ENCODE data around the gene HMX3. TPM values are rescaled to one million over a fixed set of nuclear protein-coding genes. Genes with fewer than 3 reads are reported as not detected.

The HMX3 gene
- total RNA-seq, 2 experiments from 2014 or later, result 0.45 to 0.69 TPM

GRCh38 chr10:123093489-123093888 is 42.3 kb upstream of the HMX3 start:
- Mint-ChIP-seq H3K27ac (no peak overlapping the region), H3K9me3 (no peaks in the 10 kb centered on the region), H3K27me3 (peaks cover 5% of the 10 kb centered on the region), H3K36me3 (ENCODE audit: low read depth) (no peaks in the 10 kb centered on the region), H3K4me1 (ENCODE audit: low read depth) (peaks cover 3% of the 10 kb centered on the region), H3K4me3 (no peak overlapping the region)
- ChIA-PET POLR2A (no interaction called here), CTCF (no interaction called here)
- TF ChIP-seq CTCF (IDR thresholded peaks at IDR 0.05), result no peak
- intact Hi-C loops (cut with micrococcal nuclease), result no loop called here
- no peak for DNase-seq
- ATAC-seq, result no peak

DNA sequence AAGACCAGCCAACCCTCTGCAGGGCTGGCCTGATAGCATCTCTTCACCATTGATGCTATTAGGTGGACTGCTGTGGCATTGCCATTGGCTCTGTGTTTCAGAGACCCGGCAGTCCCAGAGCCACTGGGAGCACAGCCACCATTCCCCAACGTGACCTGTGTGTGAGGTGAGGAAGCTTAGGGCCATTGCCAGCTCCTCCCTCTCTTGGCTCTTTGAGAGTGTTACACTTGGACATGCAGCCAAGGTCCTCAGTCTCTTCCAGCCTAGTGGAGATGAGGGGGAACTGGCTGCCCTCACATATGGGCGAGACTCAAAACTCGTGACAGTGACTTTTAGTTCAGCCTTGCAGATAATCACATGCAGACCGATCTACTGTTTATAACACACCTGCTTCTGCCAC is 39.3 kb upstream of the HMX3 start:
- no peak overlapping the region for H3K27ac Mint-ChIP-seq
- ChIA-PET CTCF (no interaction called here), POLR2A (no interaction called here)
- ATAC-seq, result no peak
- TF ChIP-seq CTCF (IDR thresholded peaks at IDR 0.05), result no peak
- H3K27me3 Mint-ChIP-seq, result peaks cover 4% of the 10 kb centered on the region
- no peak overlapping the region for H3K4me3 Mint-ChIP-seq
- H3K36me3 Mint-ChIP-seq (ENCODE audit: low read depth), result no peaks in the 10 kb centered on the region
- intact Hi-C loops (cut with micrococcal nuclease), result no loop called here
- H3K9me3 Mint-ChIP-seq, result no peaks in the 10 kb centered on the region
- no peak for DNase-seq
- no peaks in the 10 kb centered on the region for H3K4me1 Mint-ChIP-seq (ENCODE audit: low read depth)

GRCh38 chr10:123097039-123097438 is 38.7 kb upstream of the HMX3 start:
- ChIA-PET POLR2A (no interaction called here), CTCF (no interaction called here)
- no peaks in the 10 kb centered on the region for H3K4me1 Mint-ChIP-seq (ENCODE audit: low read depth)
- no peak overlapping the region for H3K4me3 Mint-ChIP-seq
- no peaks in the 10 kb centered on the region for H3K36me3 Mint-ChIP-seq (ENCODE audit: low read depth)
- no peak for TF ChIP-seq CTCF (IDR thresholded peaks at IDR 0.05)
- intact Hi-C loops (cut with micrococcal nuclease), result no loop called here
- H3K9me3 Mint-ChIP-seq, result no peaks in the 10 kb centered on the region
- no peak overlapping the region for H3K27ac Mint-ChIP-seq
- H3K27me3 Mint-ChIP-seq, result peaks cover 4% of the 10 kb centered on the region
- ATAC-seq (no peak), DNase-seq (no peak)

GRCh38 chr10:123100030-123100762 is 35.6 kb upstream of the HMX3 start:
- peaks cover 3% of the 10 kb centered on the region for H3K27me3 Mint-ChIP-seq
- H3K36me3 Mint-ChIP-seq (ENCODE audit: low read depth), result no peaks in the 10 kb centered on the region
- POLR2A ChIA-PET, result no interaction called here
- no peak for DNase-seq
- H3K27ac Mint-ChIP-seq, result no peak overlapping the region
- intact Hi-C loops (cut with micrococcal nuclease), result no loop called here
- H3K4me1 Mint-ChIP-seq (ENCODE audit: low read depth), result no peaks in the 10 kb centered on the region
- CTCF ChIA-PET, result no interaction called here
- no peak overlapping the region for H3K4me3 Mint-ChIP-seq
- ATAC-seq, result no peak
- no peak for TF ChIP-seq CTCF (IDR thresholded peaks at IDR 0.05)
- H3K9me3 Mint-ChIP-seq, result no peaks in the 10 kb centered on the region

- H3K27ac Mint-ChIP-seq, result no peak overlapping the region
- H3K27me3 Mint-ChIP-seq, result peaks cover 3% of the 10 kb centered on the region
- H3K4me3 Mint-ChIP-seq, result no peak overlapping the region
- ATAC-seq, result no peak
- ChIA-PET CTCF (no interaction called here), POLR2A (interaction anchor here (0.5 kb wide), 1 partner anchor 1168 kb away, joined by 7 read pairs; no protein-coding TSS in a partner anchor)
- no peaks in the 10 kb centered on the region for H3K9me3 Mint-ChIP-seq
- no peak for DNase-seq
- no peaks in the 10 kb centered on the region for H3K4me1 Mint-ChIP-seq (ENCODE audit: low read depth)
- H3K36me3 Mint-ChIP-seq (ENCODE audit: low read depth), result no peaks in the 10 kb centered on the region
- intact Hi-C loops (cut with micrococcal nuclease), result no loop called here
- TF ChIP-seq CTCF (IDR thresholded peaks at IDR 0.05), result no peak
Observed at GRCh38 chr10:123101872-123102271, 33.9 kb upstream of the HMX3 start.
